ENCODE data around the gene USP36.
"Not testable (repeated sequence)": the region's sequence is repeated elsewhere in the genome, so short reads cannot be mapped to it uniquely, and the experiment has no call there.

The USP36 gene

DNA sequence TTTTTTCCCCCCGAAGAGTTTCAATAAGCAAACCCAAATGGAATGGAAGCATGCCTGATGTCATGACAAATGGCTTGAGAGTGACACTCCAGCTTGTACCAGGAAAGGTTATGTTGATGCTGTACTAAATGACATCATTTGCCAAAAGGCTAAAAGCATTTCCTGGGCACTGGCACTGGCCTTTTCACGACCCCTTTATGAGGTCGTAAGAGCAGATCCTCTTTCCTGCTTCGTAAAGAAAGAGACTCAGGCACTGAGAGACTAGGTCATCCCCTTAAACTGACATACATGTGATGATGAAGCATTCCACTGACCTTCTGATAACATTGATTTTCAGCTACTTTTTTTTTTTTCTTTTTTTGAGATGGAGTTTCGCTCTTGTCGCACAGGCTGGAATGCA, 31.9 kb upstream of the USP36 start:
- in situ Hi-C loops (cut with HindIII; ENCODE audit: low sequenced_read_pairs), result no loop called here

DNA sequence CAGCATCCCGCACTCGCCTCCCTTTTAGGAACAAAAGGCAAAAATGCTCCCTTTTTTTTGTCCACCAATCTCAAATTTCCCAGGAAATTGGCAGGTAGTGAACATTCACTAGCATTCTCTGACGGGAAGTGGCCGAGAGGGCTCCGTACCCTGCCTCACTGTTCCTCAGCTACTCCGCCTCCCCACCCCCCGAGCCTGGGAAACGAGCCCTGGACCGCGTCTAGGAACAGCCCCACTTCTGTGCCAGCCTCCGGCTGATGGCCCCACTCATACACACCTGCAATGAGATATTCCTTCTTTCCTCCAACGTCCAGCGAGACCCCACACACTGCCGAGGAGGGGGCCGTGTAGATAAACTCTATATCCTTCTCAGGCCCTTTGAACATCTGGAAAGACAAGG, 30.0 kb upstream of the USP36 start:
- in situ Hi-C loops (cut with HindIII; ENCODE audit: low sequenced_read_pairs), result no loop called here

DNA sequence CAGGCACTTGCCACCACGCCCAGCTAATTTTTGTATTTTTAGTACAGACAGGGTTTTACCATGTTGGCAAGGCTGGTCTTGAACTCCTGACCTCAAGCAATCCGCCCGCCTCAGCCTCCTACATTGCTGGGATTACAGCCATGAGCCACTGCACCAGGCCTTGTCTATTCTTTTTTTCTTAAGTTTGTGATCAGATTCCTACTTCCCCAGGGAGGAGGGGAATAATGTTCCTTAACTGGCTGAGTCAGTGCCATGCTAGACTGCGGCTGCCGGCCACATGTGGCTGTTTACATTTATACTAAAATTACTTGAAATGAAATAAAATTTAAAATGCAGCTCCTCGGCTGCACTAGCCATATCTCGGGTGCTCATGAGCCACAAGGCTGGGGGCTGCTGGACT, 27.8 kb upstream of the USP36 start:
- in situ Hi-C loops (cut with HindIII; ENCODE audit: low sequenced_read_pairs), result no loop called here

DNA sequence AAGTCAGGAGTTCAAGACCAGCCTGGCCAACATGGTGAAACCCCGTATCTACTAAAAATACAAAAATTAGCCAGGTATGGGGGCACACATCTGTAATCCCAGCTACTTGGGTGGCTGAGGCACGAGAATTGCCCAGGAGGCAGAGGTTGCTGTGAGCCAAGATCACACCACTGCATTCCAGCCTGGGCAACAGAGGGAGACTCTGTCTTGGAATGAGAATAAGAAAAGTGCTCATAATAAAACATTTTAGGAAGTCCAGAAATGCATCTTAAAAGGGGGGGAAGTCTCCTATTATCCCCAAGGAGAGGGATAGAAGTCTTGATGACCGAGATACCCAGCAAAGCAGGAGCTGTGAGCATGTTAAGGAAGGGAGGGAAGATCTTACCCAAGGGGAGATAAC, 26.4 kb upstream of the USP36 start:
- in situ Hi-C loops (cut with HindIII; ENCODE audit: low sequenced_read_pairs), result not testable (repeated sequence)

DNA sequence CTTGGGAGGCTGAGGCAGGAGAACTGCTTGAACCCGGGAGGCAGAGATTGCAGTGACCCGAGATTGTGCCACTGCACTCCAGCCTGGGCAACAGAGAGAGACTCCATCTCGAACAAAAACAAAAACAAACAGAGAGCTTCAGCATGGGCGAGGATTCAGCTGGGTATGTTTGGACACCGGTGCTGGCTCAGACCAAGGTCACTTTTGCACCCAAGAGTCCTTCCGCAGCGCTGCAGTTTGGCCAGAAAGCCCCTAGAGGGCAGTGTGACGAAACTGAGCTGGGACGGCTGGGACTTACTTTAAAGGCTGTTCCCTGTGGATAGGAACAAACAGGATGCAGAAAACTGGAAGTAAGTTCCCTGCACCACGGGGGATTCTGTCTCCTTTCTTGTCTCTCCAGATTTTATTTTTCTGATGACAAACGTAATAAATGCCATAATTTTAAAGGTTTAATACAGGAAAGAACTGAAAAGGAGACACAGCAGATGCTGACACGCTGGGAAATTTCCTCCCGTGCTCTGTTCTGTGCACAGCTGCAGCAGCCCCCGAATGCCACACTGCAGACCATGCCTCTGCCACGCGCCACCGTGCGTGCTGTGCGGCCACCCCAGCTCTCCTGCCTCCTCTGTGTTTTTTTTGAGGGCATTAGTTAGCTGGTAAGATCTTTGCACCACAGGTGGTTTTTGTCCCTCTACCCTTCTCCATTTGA, 25.2 kb upstream of the USP36 start:
- in situ Hi-C loops (cut with HindIII; ENCODE audit: low sequenced_read_pairs), result no loop called here

DNA sequence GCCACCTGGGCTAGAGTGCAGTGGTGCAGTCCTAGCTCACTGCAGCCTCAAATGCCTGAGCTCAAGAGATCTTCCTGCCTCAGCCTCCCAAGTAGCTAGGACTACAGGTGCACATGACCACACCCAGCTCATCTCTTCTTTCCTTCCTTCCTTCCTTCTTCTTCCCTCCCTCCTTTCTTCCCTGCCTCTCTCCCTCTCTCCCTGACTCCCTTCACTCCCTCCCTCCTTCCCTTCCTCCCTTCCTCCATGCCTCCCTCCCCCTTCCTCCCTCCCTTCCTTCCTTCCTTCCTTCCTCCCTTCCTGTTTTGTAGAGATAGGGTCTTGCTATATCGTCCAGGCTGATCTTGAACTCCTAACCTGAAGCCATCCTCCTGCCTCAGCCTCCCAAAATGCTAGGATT, 23.5 kb upstream of the USP36 start:
- in situ Hi-C loops (cut with HindIII; ENCODE audit: low sequenced_read_pairs), result no loop called here

DNA sequence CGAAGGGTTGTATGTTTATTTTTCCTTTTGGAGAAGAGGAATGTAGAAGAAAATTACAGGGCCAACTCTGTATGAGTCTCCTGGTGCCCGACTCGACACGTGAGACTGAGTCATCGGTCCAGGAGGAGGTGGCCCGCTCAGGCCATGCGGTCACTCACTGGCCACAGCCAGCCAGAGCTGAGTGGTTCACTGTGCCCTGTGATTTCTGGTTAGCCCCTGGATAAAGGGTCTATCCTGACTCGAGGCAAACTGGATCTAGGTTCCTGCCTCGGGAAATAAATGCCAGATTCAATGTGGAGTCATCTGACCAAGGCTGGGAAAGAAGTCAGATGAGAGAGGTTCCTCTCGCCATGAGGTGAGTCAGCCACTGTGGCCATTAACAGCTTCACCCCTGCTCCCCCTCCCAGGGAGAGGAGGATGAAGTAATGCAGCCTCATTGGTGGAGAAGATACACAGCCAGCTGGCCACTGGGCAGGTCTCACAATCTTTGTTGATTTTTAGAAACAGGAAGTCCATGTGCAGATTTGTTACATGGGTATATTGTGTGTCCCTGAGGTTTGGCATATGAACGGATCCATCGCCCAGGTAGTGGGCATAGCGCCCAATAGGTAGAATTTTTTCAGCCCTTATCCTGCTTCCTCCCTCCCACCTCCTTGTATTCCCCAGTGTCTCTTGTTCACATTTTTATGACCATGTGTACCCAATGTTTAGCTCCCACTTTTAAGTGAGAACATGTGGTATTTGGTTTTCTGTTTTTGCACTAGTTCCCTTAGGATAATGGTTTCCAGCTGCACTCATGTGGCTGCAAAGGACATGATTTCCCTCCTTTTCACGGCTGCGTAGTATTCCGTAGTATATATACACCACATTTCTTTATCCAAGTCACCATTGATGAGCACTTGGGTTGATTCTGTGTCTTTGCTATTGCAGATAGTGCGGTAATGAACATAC, 21.7 kb upstream of the USP36 start:
- in situ Hi-C loops (cut with HindIII; ENCODE audit: low sequenced_read_pairs), result no loop called here

DNA sequence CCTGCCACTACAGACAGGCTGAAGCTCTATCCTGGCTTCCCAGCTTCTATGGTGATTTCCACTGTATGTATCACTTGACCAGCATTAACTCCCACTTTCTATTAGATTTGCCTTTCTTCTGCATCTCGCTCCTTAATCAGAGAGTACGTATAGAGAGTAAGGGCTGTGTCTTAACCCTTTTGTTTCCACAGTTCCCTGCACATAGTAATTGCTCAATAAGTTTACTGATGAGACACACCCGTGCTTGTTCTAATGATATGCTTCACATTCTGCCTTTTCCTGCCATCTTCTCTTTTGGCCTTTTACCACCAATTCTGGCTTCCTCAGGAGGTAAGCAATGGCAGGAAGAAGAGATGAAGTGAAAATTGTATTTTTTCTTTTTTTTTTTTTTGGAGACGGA, 20.6 kb upstream of the USP36 start:
- in situ Hi-C loops (cut with HindIII; ENCODE audit: low sequenced_read_pairs), result no loop called here

DNA sequence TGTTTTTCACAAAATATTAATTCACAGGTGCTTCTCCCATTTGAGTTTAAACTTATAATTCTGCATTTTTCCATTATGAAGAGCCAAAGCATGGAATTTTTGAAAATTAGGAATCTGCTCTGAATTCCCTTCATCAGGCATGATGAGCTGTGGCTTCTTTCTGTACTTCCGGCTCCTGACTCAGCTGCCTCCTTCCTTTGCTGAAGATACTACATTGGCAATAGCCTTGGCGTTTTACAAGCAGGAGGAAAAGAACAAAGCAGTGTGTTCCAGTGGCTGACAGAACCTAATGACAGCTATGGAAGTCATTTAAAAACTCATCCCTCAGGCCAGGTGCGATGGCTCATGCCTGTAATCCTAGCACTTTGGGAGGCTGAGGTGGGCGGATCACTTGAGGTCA, 18.4 kb upstream of the USP36 start:
- in situ Hi-C loops (cut with HindIII; ENCODE audit: low sequenced_read_pairs), result no loop called here

DNA sequence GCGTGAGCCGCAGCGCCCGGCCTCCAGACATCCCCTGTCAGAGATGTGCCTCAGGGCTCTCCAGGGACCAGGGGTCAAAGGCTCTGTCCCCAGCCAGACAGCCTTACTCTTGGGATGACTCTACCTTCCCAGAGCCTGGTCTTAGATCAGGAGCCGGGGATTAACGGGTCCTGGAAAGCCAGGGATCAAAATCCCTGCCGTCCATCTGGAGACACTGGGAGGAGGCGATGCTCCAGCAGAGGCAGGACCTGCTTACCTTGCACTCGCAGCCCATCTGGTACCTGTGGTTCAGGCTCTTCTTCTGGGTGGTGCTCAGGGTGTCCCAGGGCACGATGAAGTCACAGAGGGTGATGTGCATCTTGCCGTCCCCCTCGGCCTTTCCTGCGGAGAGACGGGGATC, 16.7 kb upstream of the USP36 start:
- in situ Hi-C loops (cut with HindIII; ENCODE audit: low sequenced_read_pairs), result no loop called here

DNA sequence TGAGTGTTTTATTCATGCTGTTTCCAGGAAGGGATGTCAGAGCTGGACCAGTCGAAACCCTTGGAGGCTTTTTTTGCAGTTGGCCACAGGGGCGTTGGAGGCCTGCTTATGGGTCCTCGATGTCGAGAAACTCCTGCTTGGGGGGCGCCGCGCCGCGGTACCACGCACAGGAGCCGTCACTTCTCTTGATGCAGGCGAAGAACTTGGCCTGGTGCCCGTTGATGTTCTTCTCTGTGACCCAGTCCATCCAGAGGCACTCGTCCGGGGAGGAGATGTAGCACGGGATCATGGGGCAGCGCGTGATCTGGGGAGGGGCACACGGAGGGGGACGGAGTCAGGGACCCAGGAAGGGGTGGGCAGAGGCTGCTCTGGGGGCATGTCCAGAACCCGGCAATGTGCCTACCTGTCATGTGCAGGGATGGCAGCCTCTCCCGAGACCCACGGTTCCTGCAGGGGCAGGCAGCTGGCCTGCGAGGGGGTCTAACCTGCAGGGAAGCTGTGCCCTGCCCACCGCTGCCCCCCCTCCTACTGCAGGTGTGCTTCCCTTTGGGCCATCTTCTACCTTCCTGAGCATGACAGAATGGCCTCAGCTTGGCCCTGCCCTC, 15.0 kb upstream of the USP36 start:
- in situ Hi-C loops (cut with HindIII; ENCODE audit: low sequenced_read_pairs), result no loop called here

DNA sequence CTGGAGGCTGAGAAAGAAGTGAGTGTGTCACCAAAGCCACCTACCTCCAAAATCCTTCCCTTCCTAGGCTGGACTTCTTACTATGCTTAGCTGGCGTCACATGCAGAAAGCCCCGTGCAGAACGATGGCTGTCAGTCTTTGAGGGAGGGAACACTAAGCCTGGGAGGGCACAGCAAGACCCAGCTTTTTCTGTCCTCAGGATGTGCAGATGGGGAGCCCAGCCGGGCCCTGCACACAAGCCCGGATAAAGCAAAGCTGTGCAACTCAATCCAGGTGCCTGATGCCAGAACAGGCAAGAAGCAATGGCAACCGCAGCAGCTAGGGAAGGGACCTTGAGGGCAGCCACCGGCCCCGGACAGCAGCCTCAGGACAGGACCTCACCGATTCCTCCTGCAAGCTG, 13.9 kb upstream of the USP36 start:
- in situ Hi-C loops (cut with HindIII; ENCODE audit: low sequenced_read_pairs), result no loop called here

DNA sequence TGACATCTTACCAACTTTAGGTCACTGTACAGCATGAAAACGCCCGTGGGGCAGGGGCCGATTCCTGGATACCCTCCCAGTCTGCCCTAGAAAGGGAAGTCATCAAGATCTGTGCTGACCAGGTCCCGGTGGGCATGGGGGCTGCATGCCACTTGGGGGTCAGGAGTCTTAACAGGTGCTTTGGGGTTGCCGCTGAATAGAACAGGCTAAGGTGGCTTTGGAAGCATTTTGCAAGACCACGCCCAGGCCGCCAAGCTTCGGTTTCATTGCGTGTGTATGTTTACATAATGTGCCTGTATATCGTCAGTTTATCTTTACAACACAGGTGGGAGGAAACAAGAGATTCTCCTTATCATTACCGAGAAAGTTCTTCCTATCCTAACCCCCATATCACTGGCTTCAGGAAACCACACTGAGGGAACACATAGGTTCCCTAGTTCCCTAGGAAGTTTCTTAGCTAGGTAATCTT, 13.3 kb upstream of the USP36 start:
- in situ Hi-C loops (cut with HindIII; ENCODE audit: low sequenced_read_pairs), result no loop called here

DNA sequence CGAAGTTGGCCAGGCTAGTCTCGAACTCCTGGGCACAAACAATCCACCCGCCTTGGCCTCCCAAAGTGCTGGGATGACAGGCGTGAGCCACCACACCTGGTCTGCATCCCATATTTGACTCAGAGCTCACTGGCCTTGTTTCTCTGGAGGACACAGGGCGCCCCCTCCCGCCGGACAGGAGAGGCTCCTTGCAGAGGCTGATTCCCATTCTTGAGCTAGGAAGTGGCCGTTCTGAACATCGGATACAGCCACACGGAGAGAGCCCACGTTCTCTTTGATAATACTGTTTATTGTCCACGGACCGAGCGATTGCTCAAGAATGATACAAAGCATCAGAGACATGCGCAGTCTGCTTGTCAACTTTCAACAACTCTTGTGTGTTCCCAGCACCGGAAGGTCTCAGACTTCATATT, 12.1 kb upstream of the USP36 start:
- in situ Hi-C loops (cut with HindIII; ENCODE audit: low sequenced_read_pairs), result no loop called here

DNA sequence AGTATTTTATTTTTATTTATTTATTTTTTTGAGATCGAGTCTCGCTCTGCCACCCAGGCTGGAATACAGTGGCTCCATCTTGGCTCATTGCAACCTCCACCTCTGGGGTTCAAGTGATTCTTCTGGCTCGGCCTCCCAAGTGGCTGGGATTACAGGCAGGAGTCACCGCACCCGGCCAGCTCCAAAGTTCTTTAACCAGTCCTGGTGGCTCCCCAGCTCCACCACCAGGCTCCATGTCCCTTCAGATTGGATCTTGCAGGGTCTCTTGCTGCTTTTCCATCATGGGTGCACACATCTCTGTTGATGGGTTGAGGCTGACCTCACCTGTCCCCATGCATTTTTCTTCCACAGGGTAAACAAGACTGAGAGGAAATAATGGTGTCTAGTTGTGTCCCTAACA, 8.4 kb upstream of the USP36 start:
- in situ Hi-C loops (cut with HindIII; ENCODE audit: low sequenced_read_pairs), result no loop called here

DNA sequence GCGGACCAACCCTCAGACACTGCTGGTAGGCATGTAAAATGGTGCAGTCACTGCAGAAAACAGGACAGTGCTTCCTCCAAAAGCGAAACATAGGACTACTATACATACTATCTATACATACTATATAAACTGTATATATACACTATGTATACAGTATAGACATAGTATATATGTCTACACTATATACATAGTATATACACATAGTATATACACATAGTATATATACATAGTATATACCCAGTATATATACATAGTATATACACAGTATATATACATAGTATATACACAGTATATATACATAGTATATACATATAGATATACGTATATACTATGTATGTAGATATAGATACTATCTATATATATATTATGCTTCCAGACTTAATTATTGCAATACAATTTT, 6.4 kb upstream of the USP36 start:
- in situ Hi-C loops (cut with HindIII; ENCODE audit: low sequenced_read_pairs), result no loop called here

DNA sequence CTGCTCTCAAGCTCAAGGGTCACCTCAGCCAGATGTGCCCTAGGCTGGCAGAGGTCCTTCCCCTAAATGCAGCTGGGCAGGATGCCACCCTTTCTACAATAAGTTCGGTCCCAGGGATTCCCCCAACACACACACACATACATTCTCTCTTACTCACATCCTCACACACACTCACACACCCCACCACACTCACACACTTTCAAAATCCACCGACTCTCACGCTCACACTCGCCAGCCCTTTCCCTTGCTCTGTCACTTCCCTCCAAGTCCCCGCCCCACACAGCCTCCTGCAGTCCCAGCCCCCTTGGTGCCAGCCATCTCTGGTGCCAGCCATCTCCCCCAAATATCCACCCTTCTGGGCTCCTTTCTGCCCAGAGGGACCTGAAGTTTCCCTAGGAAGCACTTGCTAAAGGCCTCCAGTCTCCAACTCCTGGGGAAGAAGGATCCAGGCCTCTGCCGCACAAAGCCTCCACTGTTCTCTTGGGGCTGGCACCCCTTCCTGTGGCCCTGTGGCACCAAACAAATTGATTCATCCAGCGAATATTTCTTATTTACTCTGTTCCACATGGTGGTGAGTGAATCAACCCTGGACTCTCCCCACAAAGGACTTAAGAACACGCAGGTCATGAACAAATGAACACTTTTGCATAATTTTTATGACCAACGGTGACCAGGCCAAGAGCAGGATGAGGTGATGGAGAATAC, 3.8 kb upstream of the USP36 start:
- in situ Hi-C loops (cut with HindIII; ENCODE audit: low sequenced_read_pairs), result no loop called here

DNA sequence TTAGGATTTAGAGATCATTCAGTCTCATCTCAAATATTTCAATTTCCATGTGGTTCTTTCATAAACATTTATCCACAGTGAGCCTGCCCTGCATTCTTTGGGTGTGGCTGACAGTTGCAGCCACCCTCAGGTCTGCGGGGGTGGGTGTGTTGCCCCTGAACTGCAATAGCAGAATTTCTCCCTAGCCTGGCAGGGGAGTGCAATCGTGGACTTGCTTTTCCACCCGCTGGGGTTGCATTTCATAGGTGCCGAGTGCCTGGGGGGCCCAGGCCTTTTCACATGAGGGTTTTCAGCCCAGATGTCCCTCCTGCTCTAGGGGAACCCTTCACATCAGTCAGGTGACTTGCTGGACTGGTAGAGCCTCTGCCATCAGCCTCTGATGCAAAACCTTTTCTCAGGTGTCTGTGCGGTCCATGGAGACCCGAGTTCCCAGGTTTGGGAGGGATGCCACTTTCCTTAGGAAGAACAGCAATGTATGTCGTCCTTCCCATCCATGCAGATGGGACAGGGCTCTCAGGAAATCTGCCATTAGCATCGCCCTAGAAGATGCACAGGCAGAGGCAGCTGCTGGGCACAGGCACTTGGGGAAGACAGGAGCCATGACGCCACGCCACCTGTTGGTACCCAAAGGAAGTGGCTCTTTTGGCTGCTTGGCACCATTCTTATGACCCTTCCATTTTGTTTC, 2.4 kb upstream of the USP36 start:
- in situ Hi-C loops (cut with HindIII; ENCODE audit: low sequenced_read_pairs), result no loop called here

DNA sequence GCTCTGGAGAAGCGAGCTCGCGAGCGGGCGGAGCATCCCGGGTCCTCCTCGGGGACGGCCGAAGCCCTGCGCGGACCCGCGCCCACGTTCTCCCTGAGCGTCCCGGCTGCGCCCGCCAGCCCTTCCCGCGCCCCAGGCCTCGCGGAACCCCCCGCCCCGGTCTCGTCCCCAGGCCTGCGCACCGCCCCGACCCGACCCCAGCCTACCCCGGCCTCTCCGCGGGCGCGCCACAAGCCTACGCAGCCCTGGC, 159 bp downstream of the USP36 start:
- in situ Hi-C loops (cut with HindIII; ENCODE audit: low sequenced_read_pairs), result no loop called here

DNA sequence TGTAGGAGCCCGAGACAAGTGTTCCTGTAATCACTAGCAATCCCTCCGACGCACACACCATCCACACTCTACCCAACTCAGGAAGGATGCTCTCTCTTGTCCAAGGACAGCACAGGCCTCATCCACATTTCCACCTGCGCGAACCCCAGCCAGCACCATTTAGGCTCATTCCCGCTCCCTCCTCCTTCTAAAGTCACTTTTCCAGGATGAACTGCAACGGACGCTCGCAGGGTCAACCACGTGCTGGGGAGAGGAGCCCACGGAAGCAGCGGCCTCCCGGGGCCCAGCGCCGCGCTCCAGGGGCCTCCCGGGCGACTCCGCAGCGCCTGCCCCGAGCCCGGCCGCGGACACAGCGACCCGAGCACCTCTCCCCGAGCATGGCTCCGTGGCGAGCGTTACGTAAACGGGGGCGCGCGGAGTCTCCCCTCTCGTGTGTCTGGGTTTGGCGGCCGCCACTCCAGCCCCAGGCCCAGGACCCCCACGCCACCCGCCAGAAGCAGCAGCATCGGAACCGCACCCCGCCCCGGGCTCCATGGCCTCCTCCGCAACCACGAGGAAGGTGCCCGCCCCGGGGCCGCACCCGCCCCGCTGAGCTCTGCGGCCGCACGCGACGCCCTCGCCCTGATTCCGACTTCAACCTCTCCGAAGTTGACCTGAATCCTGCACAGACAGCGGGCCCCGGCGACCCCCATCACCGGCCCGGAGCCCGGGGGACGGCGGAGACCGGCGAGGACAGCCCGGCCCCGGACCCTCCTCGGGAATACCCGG, 668 bp downstream of the USP36 start:
- in situ Hi-C loops (cut with HindIII; ENCODE audit: low sequenced_read_pairs), result no loop called here
